ENCODE data around the gene HSD17B12. TPM values are rescaled to one million over a fixed set of nuclear protein-coding genes. Genes with fewer than 3 reads are reported as not detected.

Gene HSD17B12
- total and polyA plus RNA-seq, 2 donors (not counting 3 experiments of a cell fraction or from before 2014, with no cell fraction given): 41.5 to 96.5 TPM

DNA sequence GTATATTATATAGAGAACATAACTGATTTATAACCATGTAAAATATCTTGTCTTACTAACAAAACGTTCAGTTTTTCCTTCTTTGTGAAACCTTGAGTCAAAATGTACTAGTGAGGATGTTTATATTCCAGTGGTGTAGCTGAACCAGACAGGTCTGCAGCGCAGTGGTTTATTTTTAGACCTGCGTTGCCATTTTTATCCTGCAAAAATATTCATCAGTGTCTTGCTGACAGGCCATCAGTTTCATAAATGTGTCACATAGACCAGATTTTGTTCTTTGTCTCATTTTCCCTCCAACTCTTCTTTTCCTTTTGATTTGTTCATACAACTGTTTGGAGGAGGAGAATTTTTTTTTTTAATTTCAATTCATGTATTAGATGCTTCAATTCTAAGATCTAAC is 43.1 kb downstream of the HSD17B12 start:
- POLR2A ChIA-PET: no interaction called here
- intact Hi-C loops (cut with micrococcal nuclease): no loop called here

DNA sequence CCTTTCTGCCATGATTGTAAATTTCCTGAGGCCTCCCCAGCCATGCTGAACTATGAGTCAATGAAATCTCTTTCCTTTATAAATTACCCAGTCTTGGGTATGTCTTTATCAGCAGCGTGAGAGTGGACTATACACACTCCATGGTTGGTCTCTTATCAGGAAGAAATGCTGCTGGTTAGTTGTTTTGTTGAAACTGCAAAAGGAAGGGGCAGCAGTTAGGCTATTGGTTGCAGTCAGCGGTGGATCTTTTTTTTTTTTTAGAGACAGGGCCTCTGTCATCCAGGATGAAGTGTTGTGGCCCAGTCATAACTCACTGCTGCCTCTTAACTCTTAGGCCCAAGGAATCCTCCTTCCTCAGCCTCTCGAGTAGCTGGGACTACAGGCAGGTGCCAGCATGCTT is 51.7 kb downstream of the HSD17B12 start:
- Histone ChIP-seq H3K4me3 (replicated peaks in 1 of 3; ENCODE audit: insufficient read depth in 1 of 3, low read depth in 1 of 3, low read length in 3 of 3) (no peak overlapping the region), H3K9me3 (replicated peaks; ENCODE audit: control insufficient read depth, insufficient read depth, low read length) (no peaks in the 10 kb centered on the region), H4K20me1 (replicated peaks; ENCODE audit: control insufficient read depth, extremely low read depth, insufficient read depth, low read length) (peaks cover 2% of the 10 kb centered on the region), H3K79me2 (ENCODE audit: control insufficient read depth, insufficient read depth, low read length) (peaks cover 51% of the 10 kb centered on the region), H3K4me2 (ENCODE audit: insufficient read depth, low read length) (no peak overlapping the region), H3K27ac (ENCODE audit: insufficient read depth, low read depth, low read length) (no peak overlapping the region), H3K27me3 (ENCODE audit: control insufficient read depth in 2 of 2, insufficient read depth in 2 of 2, low read length in 2 of 2) (no peaks in the 10 kb centered on the region), H3K36me3 (ENCODE audit: control insufficient read depth in 2 of 2, extremely low read depth in 1 of 2, insufficient read depth in 2 of 2, low read length in 2 of 2) (peaks cover 0 to 4% of the 10 kb centered on the region in 2 experiments), H3K9me1 (replicated peaks; ENCODE audit: control insufficient read depth, extremely low read depth, insufficient read depth, low read length) (no peaks in the 10 kb centered on the region), H3K4me1 (ENCODE audit: control insufficient read depth, extremely low read depth, insufficient read depth, low read length) (no peaks in the 10 kb centered on the region), H2AFZ (ENCODE audit: low read depth, low read length) (no peak overlapping the region), H3K9ac (replicated peaks; ENCODE audit: extremely low read depth, insufficient read depth, low read length) (no peak overlapping the region)
- FAIRE-seq: no peak
- DNase-seq (ENCODE audit: low read depth, low spot score): no peak
- no peak for TF ChIP-seq POLR2AphosphoS5 (IDR thresholded peaks at IDR 0.05; ENCODE audit: insufficient read depth, low read depth, low read length)
- TF ChIP-seq, protein P1, sequence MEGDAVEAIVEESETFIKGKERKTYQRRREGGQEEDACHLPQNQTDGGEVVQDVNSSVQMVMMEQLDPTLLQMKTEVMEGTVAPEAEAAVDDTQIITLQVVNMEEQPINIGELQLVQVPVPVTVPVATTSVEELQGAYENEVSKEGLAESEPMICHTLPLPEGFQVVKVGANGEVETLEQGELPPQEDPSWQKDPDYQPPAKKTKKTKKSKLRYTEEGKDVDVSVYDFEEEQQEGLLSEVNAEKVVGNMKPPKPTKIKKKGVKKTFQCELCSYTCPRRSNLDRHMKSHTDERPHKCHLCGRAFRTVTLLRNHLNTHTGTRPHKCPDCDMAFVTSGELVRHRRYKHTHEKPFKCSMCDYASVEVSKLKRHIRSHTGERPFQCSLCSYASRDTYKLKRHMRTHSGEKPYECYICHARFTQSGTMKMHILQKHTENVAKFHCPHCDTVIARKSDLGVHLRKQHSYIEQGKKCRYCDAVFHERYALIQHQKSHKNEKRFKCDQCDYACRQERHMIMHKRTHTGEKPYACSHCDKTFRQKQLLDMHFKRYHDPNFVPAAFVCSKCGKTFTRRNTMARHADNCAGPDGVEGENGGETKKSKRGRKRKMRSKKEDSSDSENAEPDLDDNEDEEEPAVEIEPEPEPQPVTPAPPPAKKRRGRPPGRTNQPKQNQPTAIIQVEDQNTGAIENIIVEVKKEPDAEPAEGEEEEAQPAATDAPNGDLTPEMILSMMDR (IDR thresholded peaks at IDR 0.05; ENCODE audit: extremely low read depth in 1 of 2, insufficient read depth in 1 of 2, low read depth in 1 of 2, low read length in 2 of 2): no peak
- TF ChIP-seq EZH2 (IDR thresholded peaks at IDR 0.05; ENCODE audit: borderline replicate concordance, low read depth, low read length, severe bottlenecking): no peak
- no peak for TF ChIP-seq POLR2A (IDR thresholded peaks at IDR 0.05; ENCODE audit: low read depth, low read length)
- no peak for TF ChIP-seq MYC (IDR thresholded peaks at IDR 0.05; ENCODE audit: low read depth, low read length)
- no peak for TF ChIP-seq GATA2 (IDR thresholded peaks at IDR 0.05; ENCODE audit: insufficient read depth, insufficient read length, low read depth, low read length)
- TF ChIP-seq JUN (IDR thresholded peaks at IDR 0.05; ENCODE audit: borderline replicate concordance, insufficient read depth, insufficient read length, low read depth): no peak
- TF ChIP-seq, protein P2, sequence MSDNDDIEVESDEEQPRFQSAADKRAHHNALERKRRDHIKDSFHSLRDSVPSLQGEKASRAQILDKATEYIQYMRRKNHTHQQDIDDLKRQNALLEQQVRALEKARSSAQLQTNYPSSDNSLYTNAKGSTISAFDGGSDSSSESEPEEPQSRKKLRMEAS (IDR thresholded peaks at IDR 0.05; ENCODE audit: insufficient read depth, insufficient read length): no peak
- no peak for TF ChIP-seq FOS (IDR thresholded peaks at IDR 0.05; ENCODE audit: borderline replicate concordance, insufficient read depth, low read length)
- POLR2A ChIA-PET: no interaction called here
- CTCF ChIA-PET: interaction anchor here (1.2 kb wide), 1 partner anchor 10 kb away, joined by 5 read pairs; no protein-coding TSS in a partner anchor
- intact Hi-C loops (cut with micrococcal nuclease): no loop called here
- dilution Hi-C loops (cut with MboI; ENCODE audit: extremely low pct_ligation_motif_present, low sequenced_read_pairs): no loop called here
- BruUV-seq (replicated peaks): no TSS peak

More for the DNA sequence above, 43.1 kb downstream of the HSD17B12 start:
- H3K4me1 ChIP-seq (ENCODE audit: control insufficient read depth, extremely low read depth, insufficient read depth, low read length): no peaks in the 10 kb centered on the region
- H3K36me3 ChIP-seq (ENCODE audit: control insufficient read depth in 2 of 2, extremely low read depth in 1 of 2, insufficient read depth in 2 of 2, low read length in 2 of 2): no peaks in the 10 kb centered on the region
- H3K9ac ChIP-seq (replicated peaks; ENCODE audit: extremely low read depth, insufficient read depth, low read length): no peak overlapping the region
- no TSS peak for BruUV-seq (replicated peaks)
- dilution Hi-C loops (cut with MboI; ENCODE audit: extremely low pct_ligation_motif_present, low sequenced_read_pairs): no loop called here
- H3K9me1 ChIP-seq (replicated peaks; ENCODE audit: control insufficient read depth, extremely low read depth, insufficient read depth, low read length): no peaks in the 10 kb centered on the region
- no peak overlapping the region for H3K4me2 ChIP-seq (ENCODE audit: insufficient read depth, low read length)
- no peak overlapping the region for H3K4me3 ChIP-seq (replicated peaks in 1 of 3; ENCODE audit: insufficient read depth in 1 of 3, low read depth in 1 of 3, low read length in 3 of 3)
- H2AFZ ChIP-seq (ENCODE audit: low read depth, low read length): no peak overlapping the region
- no peaks in the 10 kb centered on the region for H3K27me3 ChIP-seq (ENCODE audit: control insufficient read depth in 2 of 2, insufficient read depth in 2 of 2, low read length in 2 of 2)
- H4K20me1 ChIP-seq (replicated peaks; ENCODE audit: control insufficient read depth, extremely low read depth, insufficient read depth, low read length): peaks cover 7% of the 10 kb centered on the region
- H3K27ac ChIP-seq (ENCODE audit: insufficient read depth, low read depth, low read length): no peak overlapping the region
- H3K79me2 ChIP-seq (ENCODE audit: control insufficient read depth, insufficient read depth, low read length): peaks cover 44% of the 10 kb centered on the region
- DNase-seq (ENCODE audit: low read depth, low spot score): no peak
- no peak for FAIRE-seq
- no peaks in the 10 kb centered on the region for H3K9me3 ChIP-seq (replicated peaks; ENCODE audit: control insufficient read depth, insufficient read depth, low read length)
- no peak for TF ChIP-seq GATA2 (IDR thresholded peaks at IDR 0.05; ENCODE audit: insufficient read depth, insufficient read length, low read depth, low read length)
- CTCF ChIA-PET: interaction anchor here (1.4 to 2.1 kb wide), 2 partner anchors 8 to 43 kb away, joined by 3 to 5 read pairs; partner anchors contain the start of gene HSD17B12

All from endothelial cell of umbilical vein (primary cell).